HUES48 (cell line): ENCODE results near the gene PRR18.

ENCODE experiments used
- H3K27ac ChIP-seq: one replicate; pipeline ENCODE4 v1.7.0; 2013; ENCODE audit warnings: low read depth, low read length, inconsistent platforms
- H3K27me3 ChIP-seq: 2 replicates; pipeline ENCODE4 v1.6.1; 2013; ENCODE audit warnings: mild to moderate bottlenecking, low read length; ENCODE audit not compliant: control insufficient read depth, insufficient read depth
- H3K36me3 ChIP-seq: 2 replicates; pipeline ENCODE4 v1.6.1; 2013; ENCODE audit warnings: low read length; ENCODE audit not compliant: control insufficient read depth, insufficient read depth
- H3K4me1 ChIP-seq: 2 replicates; pipeline ENCODE4 v1.6.1; 2013; ENCODE audit warnings: mild to moderate bottlenecking, low read length; ENCODE audit not compliant: control insufficient read depth, insufficient read depth
- H3K4me3 ChIP-seq: 2 replicates; pipeline ENCODE4 v1.5.1; 2013; ENCODE audit warnings: mild to moderate bottlenecking, low read depth, low read length
- H3K9ac ChIP-seq: 2 replicates; pipeline ENCODE4 v1.6.1; 2013; ENCODE audit warnings: mild to moderate bottlenecking, low read depth, low read length, moderate library complexity
- H3K9me3 ChIP-seq: 2 replicates; pipeline ENCODE4 v1.6.1; 2013; ENCODE audit warnings: low read length; ENCODE audit not compliant: control insufficient read depth, insufficient read depth

PRR18 gene

GRCh38 chr6:166301611-166302529 is 6.3 kb downstream of the PRR18 start:
- H3K4me3 ChIP-seq = no peak overlapping the region
- no peaks in the 10 kb centered on the region for H3K4me1 ChIP-seq
- no peak overlapping the region for H3K9ac ChIP-seq
- no peaks in the 10 kb centered on the region for H3K9me3 ChIP-seq
- no peaks in the 10 kb centered on the region for H3K36me3 ChIP-seq
- peaks cover 22% of the 10 kb centered on the region for H3K27me3 ChIP-seq
- H3K27ac ChIP-seq = no peak overlapping the region

GRCh38 chr6:166300357-166300987 is 7.7 kb downstream of the PRR18 start:
- peaks cover 8% of the 10 kb centered on the region for H3K27me3 ChIP-seq
- no peak overlapping the region for H3K4me3 ChIP-seq
- no peaks in the 10 kb centered on the region for H3K4me1 ChIP-seq
- H3K9ac ChIP-seq = no peak overlapping the region
- H3K9me3 ChIP-seq = no peaks in the 10 kb centered on the region
- no peaks in the 10 kb centered on the region for H3K36me3 ChIP-seq
- no peak overlapping the region for H3K27ac ChIP-seq

DNA sequence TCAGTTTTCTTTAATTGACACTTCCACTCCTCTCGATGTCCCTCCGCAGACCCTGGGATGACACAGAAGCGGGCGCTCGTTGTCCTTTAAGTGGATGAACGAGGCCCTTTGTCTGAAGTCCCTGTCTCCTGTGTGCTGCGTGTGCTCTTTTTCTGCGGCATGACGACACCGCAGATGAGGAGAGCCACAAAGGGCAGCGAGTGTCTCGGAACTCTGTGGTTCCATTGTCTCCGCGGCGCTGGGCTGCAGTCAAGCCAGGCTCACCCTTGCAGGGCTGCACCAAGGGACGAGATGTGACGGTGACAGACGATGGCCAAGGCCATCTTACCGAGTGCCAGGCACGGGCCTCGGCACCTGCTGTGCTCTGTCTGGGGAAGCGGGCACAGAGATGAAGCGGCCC is 10.6 kb downstream of the PRR18 start:
- H3K9ac ChIP-seq = no peak overlapping the region
- H3K4me1 ChIP-seq = no peaks in the 10 kb centered on the region
- H3K36me3 ChIP-seq = no peaks in the 10 kb centered on the region
- no peaks in the 10 kb centered on the region for H3K9me3 ChIP-seq
- no peaks in the 10 kb centered on the region for H3K27me3 ChIP-seq
- H3K27ac ChIP-seq = no peak overlapping the region
- no peak overlapping the region for H3K4me3 ChIP-seq

DNA sequence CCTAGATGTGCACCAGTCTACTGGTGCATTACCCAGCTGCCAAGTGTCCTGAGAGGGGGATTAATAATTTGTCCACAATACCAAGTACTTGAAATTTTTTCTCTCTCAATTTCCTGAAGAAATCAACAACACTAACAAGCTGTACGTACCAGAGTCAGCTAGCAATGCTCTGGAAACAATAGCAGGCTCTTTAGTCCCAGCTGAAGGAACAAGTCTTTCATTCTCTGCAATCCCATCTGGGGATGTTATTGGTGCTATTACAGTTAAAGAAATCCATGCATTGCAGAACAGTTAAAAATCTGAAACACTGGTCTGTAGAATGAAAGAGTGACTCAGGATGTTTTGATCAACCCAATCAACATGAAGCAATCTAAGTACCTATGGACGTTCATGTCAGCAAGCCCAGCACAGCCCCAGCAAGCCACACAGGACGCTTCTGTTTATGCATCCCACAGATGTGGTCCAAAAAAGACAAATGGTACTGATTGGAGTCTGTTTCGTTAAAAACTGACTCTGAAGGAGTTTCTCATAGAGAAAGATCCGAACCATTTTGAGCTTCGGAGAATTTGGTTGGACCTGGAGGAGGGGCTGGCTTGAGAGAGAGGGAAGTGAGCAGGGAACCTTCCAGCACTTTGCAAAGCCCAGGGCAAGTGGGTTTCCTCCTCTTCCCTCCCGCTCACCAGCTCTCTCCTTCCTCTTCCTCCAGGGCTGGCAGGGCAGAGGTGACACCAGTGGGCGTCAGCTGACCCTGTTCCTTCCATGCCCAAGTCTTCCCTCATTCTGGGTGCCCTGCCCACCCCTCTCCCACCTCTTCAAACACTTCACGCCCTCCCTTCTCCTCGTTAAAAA is 11.9 kb downstream of the PRR18 start:
- Histone ChIP-seq H3K4me1 (no peaks in the 10 kb centered on the region), H3K9ac (no peak overlapping the region), H3K9me3 (no peaks in the 10 kb centered on the region), H3K36me3 (no peaks in the 10 kb centered on the region), H3K4me3 (no peak overlapping the region), H3K27ac (no peak overlapping the region), H3K27me3 (no peaks in the 10 kb centered on the region; the same call in 1 of the 2 replicates)

GRCh38 chr6:166293731-166294584 is 14.2 kb downstream of the PRR18 start:
- Histone ChIP-seq H3K36me3 (no peaks in the 10 kb centered on the region), H3K9ac (no peak overlapping the region), H3K4me3 (no peak overlapping the region), H3K4me1 (no peaks in the 10 kb centered on the region), H3K27me3 (no peaks in the 10 kb centered on the region; the same call in 1 of the 2 replicates), H3K9me3 (no peaks in the 10 kb centered on the region), H3K27ac (no peak overlapping the region)

GRCh38 chr6:166289207-166290060 is 18.8 kb downstream of the PRR18 start:
- Histone ChIP-seq H3K4me3 (no peak overlapping the region), H3K4me1 (no peaks in the 10 kb centered on the region), H3K27me3 (no peaks in the 10 kb centered on the region; the same call in none of the 2 replicates), H3K36me3 (no peaks in the 10 kb centered on the region), H3K9ac (no peak overlapping the region), H3K9me3 (no peaks in the 10 kb centered on the region), H3K27ac (no peak overlapping the region)

DNA sequence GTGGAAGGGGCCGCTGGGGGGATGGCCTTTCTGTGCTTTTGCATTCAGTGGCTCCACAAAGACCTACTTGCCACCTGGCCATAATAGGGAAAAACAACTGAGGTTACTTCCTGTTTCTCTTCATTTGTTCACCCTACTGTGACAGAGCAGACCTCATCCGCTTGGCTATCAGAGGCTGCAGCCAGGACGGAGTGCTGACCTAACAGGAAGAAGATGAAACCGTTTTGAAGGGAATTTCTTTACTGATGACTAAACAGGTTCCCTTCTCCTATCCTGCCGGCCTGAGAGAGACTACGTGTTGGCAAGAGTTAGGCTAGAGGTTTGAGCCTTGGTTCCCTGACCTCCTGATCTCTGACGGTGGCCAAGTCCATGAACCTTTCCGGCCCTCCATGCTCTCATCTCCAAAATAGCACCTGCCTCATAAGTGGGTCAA is 21.3 kb downstream of the PRR18 start:
- H3K27ac ChIP-seq = no peak overlapping the region
- no peak overlapping the region for H3K9ac ChIP-seq
- no peaks in the 10 kb centered on the region for H3K9me3 ChIP-seq
- H3K36me3 ChIP-seq = no peaks in the 10 kb centered on the region
- H3K4me1 ChIP-seq = no peaks in the 10 kb centered on the region
- peaks cover 6% of the 10 kb centered on the region for H3K27me3 ChIP-seq
- no peak overlapping the region for H3K4me3 ChIP-seq

- no peak overlapping the region for H3K27ac ChIP-seq
- H3K36me3 ChIP-seq = no peaks in the 10 kb centered on the region
- no peaks in the 10 kb centered on the region for H3K4me1 ChIP-seq
- H3K27me3 ChIP-seq = peaks cover 7% of the 10 kb centered on the region
- no peak overlapping the region for H3K4me3 ChIP-seq
- H3K9me3 ChIP-seq = no peaks in the 10 kb centered on the region
- H3K9ac ChIP-seq = no peak overlapping the region
Measured at GRCh38 chr6:166285233-166285632, 23.0 kb downstream of the PRR18 start.

DNA sequence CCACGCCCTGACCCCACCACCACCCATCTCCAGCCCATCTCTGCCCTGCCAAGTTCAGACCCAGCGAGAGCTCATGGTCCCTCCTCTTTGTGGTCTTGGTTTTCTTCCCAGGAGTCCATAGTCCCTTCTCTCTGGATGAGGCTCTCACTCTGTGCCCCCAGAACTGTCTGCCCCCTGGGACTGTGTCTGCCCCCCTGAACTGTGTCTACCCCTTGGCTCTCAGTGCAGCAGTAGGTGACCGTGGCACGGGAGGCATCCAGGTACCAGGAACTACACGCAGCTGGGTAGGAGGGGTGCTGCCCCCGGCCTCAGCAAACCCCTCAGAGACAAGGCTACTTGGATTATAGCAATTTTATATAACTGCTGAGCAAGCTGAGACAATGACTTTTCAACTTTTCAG is 23.6 kb downstream of the PRR18 start:
- Histone ChIP-seq H3K4me1 (no peaks in the 10 kb centered on the region), H3K9ac (no peak overlapping the region), H3K9me3 (no peaks in the 10 kb centered on the region), H3K27ac (no peak overlapping the region), H3K4me3 (no peak overlapping the region), H3K27me3 (peaks cover 7% of the 10 kb centered on the region), H3K36me3 (no peaks in the 10 kb centered on the region)
